Measurements from ENCODE around the gene MRGPRE. TPM values are rescaled to one million over a fixed set of nuclear protein-coding genes. Genes with fewer than 3 reads are reported as not detected.

The MRGPRE gene
- polyA plus RNA-seq, 1 donor (not counting 4 experiments of a cell fraction or from before 2014, with no cell fraction given) = not detected

DNA sequence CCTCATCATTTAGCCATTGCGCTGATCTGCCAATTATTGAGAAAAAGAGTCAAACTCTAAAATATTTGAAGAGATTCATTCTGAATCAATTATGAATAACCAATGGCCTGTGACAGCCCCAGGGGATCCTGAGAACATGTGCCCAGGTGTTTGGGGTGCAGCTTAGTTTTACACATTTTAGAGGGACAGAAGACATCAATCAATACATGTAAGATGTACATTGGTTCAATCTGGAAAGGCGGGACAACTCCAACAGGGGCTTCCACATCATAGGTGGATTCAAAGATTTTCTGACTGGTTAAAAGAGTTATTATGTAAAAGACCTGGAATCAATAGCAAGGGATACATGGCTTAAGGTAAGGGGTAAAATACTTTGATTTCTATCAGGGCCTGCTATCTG lies 4.9 kb upstream of the MRGPRE start:
- TF ChIP-seq, protein P1, sequence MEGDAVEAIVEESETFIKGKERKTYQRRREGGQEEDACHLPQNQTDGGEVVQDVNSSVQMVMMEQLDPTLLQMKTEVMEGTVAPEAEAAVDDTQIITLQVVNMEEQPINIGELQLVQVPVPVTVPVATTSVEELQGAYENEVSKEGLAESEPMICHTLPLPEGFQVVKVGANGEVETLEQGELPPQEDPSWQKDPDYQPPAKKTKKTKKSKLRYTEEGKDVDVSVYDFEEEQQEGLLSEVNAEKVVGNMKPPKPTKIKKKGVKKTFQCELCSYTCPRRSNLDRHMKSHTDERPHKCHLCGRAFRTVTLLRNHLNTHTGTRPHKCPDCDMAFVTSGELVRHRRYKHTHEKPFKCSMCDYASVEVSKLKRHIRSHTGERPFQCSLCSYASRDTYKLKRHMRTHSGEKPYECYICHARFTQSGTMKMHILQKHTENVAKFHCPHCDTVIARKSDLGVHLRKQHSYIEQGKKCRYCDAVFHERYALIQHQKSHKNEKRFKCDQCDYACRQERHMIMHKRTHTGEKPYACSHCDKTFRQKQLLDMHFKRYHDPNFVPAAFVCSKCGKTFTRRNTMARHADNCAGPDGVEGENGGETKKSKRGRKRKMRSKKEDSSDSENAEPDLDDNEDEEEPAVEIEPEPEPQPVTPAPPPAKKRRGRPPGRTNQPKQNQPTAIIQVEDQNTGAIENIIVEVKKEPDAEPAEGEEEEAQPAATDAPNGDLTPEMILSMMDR (optimal IDR thresholded peaks at IDR 0.05 in 1 of 3, IDR thresholded peaks at IDR 0.05 in 1 of 3, conservative IDR thresholded peaks at IDR 0.05 in 1 of 3; ENCODE audit: extremely low read depth in 1 of 3, insufficient read depth in 2 of 3, low read length in 3 of 3) = no peak
- no peak for TF ChIP-seq EZH2 (IDR thresholded peaks at IDR 0.05; ENCODE audit: low read length)
- no peaks in the 10 kb centered on the region for H3K4me1 ChIP-seq (ENCODE audit: control insufficient read depth, extremely low read depth, insufficient read depth, low read length)
- no peaks in the 10 kb centered on the region for H3K9me1 ChIP-seq (ENCODE audit: control insufficient read depth, extremely low read depth, insufficient read depth, low read length)
- no peak overlapping the region for H3K27ac ChIP-seq (ENCODE audit: control insufficient read depth, insufficient read depth, low read length)
- no peaks in the 10 kb centered on the region for H3K79me2 ChIP-seq (ENCODE audit: control insufficient read depth, insufficient read depth, low read length)
- DNase-seq (ENCODE audit: low read depth, low spot score) = no peak
- peaks cover 12% of the 10 kb centered on the region for H3K27me3 ChIP-seq (ENCODE audit: control insufficient read depth, extremely low read depth, insufficient read depth, low read length)
- no peak overlapping the region for H3K4me2 ChIP-seq (ENCODE audit: control insufficient read depth, extremely low read depth, insufficient read depth, low read depth, low read length)
- no peak overlapping the region for H3K9ac ChIP-seq (ENCODE audit: control insufficient read depth, extremely low read depth, insufficient read depth, low read length)
- no peaks in the 10 kb centered on the region for H4K20me1 ChIP-seq (ENCODE audit: control insufficient read depth, extremely low read depth, insufficient read depth, low read length)
- FAIRE-seq = no peak
- dilution Hi-C loops (cut with MboI; ENCODE audit: extremely low pct_ligation_motif_present, low sequenced_read_pairs) = no loop called here
- no peaks in the 10 kb centered on the region for H3K36me3 ChIP-seq (ENCODE audit: control insufficient read depth in 2 of 2, extremely low read depth in 1 of 2, insufficient read depth in 2 of 2, low read length in 2 of 2)
- H3K4me3 ChIP-seq (ENCODE audit: control insufficient read depth in 2 of 3, extremely low read depth in 1 of 3, insufficient read depth in 2 of 3, low read depth in 1 of 3, low read length in 3 of 3) = no peak overlapping the region
- H3K9me3 ChIP-seq (ENCODE audit: control insufficient read depth, low read depth, low read length) = no peaks in the 10 kb centered on the region
- no peak overlapping the region for H2AFZ ChIP-seq (ENCODE audit: control insufficient read depth, low read length)

DNA sequence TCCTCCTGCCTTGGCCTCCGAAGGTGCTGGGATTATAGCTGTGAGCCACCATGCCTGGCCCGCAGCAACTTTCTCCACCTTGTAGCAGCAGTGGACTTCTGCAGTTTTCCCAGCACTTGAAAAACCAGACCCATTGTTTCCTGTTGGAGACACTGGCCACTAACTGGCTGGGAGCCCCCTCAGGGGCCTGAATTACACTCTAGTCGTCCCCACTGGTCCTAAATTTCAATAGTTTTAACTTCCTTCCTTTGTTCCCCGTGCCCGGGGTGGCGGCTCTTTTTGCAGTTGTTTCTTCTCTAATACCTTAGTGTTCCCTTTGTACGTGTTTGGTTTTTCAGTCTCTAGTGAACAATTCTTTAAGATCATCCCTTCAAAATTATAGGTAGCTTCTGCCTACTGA lies 2.6 kb upstream of the MRGPRE start:
- no peak for FAIRE-seq
- Histone ChIP-seq H3K79me2 (ENCODE audit: control insufficient read depth, insufficient read depth, low read length) (no peaks in the 10 kb centered on the region), H3K9ac (ENCODE audit: control insufficient read depth, extremely low read depth, insufficient read depth, low read length) (no peak overlapping the region), H3K27ac (ENCODE audit: control insufficient read depth, insufficient read depth, low read length) (no peak overlapping the region), H3K36me3 (ENCODE audit: control insufficient read depth in 2 of 2, extremely low read depth in 1 of 2, insufficient read depth in 2 of 2, low read length in 2 of 2) (no peaks in the 10 kb centered on the region), H3K27me3 (ENCODE audit: control insufficient read depth, extremely low read depth, insufficient read depth, low read length) (peaks cover 28% of the 10 kb centered on the region), H3K4me3 (ENCODE audit: control insufficient read depth in 2 of 3, extremely low read depth in 1 of 3, insufficient read depth in 2 of 3, low read depth in 1 of 3, low read length in 3 of 3) (no peak overlapping the region), H3K4me1 (ENCODE audit: control insufficient read depth, extremely low read depth, insufficient read depth, low read length) (no peaks in the 10 kb centered on the region), H3K9me1 (ENCODE audit: control insufficient read depth, extremely low read depth, insufficient read depth, low read length) (no peaks in the 10 kb centered on the region), H3K9me3 (ENCODE audit: control insufficient read depth, low read depth, low read length) (no peaks in the 10 kb centered on the region), H2AFZ (ENCODE audit: control insufficient read depth, low read length) (no peak overlapping the region), H4K20me1 (ENCODE audit: control insufficient read depth, extremely low read depth, insufficient read depth, low read length) (no peaks in the 10 kb centered on the region), H3K4me2 (ENCODE audit: control insufficient read depth, extremely low read depth, insufficient read depth, low read depth, low read length) (no peak overlapping the region)
- no peak for TF ChIP-seq EZH2 (IDR thresholded peaks at IDR 0.05; ENCODE audit: low read length)
- TF ChIP-seq, protein P1 (optimal IDR thresholded peaks at IDR 0.05 in 1 of 3, IDR thresholded peaks at IDR 0.05 in 1 of 3, conservative IDR thresholded peaks at IDR 0.05 in 1 of 3; ENCODE audit: extremely low read depth in 1 of 3, insufficient read depth in 2 of 3, low read length in 3 of 3) = no peak
- dilution Hi-C loops (cut with MboI; ENCODE audit: extremely low pct_ligation_motif_present, low sequenced_read_pairs) = no loop called here
- DNase-seq (ENCODE audit: low read depth, low spot score) = no peak

Data from keratinocyte (primary cell).